Nephron (organoid): Measurements from ENCODE around the gene DEF6.

Experiments used
- H3K27ac Mint-ChIP-seq, 3 experiments: 2 replicates each; pipeline ENCODE4 v1.8.0; 2020; ENCODE audit warnings: mixed read lengths in 3 of 3, mild to moderate bottlenecking in 2 of 3, moderate library complexity in 1 of 3
- H3K27me3 Mint-ChIP-seq: 2 replicates; pipeline ENCODE4 v1.8.0; 2021; ENCODE audit warnings: low read depth, mild to moderate bottlenecking, moderate library complexity, mixed read lengths
- H3K36me3 Mint-ChIP-seq: 2 replicates; pipeline ENCODE4 v1.8.0; 2020; ENCODE audit warnings: low read depth, mixed read lengths
- H3K4me1 Mint-ChIP-seq: 2 replicates; pipeline ENCODE4 v1.8.0; 2020; ENCODE audit warnings: mixed read lengths
- H3K4me3 Mint-ChIP-seq, 3 experiments: 2 replicates each; pipeline ENCODE4 v1.8.0; 2020; ENCODE audit warnings: mild to moderate bottlenecking in 3 of 3, mixed read lengths in 3 of 3, moderate library complexity in 2 of 3
- H3K9me3 Mint-ChIP-seq: 2 replicates; pipeline ENCODE4 v1.8.0; 2020; ENCODE audit warnings: mixed read lengths
- TF ChIP-seq, protein P1 (sequence below), 3 experiments: fragments of 200-600 bp; sonication (generic); IDR thresholded peaks; one replicate each; pipeline ENCODE4 v1.5.0; 2021; ENCODE audit warnings: antibody characterized with exemption in 3 of 3; ENCODE audit not compliant: unreplicated experiment in 3 of 3

The DEF6 gene

DNA sequence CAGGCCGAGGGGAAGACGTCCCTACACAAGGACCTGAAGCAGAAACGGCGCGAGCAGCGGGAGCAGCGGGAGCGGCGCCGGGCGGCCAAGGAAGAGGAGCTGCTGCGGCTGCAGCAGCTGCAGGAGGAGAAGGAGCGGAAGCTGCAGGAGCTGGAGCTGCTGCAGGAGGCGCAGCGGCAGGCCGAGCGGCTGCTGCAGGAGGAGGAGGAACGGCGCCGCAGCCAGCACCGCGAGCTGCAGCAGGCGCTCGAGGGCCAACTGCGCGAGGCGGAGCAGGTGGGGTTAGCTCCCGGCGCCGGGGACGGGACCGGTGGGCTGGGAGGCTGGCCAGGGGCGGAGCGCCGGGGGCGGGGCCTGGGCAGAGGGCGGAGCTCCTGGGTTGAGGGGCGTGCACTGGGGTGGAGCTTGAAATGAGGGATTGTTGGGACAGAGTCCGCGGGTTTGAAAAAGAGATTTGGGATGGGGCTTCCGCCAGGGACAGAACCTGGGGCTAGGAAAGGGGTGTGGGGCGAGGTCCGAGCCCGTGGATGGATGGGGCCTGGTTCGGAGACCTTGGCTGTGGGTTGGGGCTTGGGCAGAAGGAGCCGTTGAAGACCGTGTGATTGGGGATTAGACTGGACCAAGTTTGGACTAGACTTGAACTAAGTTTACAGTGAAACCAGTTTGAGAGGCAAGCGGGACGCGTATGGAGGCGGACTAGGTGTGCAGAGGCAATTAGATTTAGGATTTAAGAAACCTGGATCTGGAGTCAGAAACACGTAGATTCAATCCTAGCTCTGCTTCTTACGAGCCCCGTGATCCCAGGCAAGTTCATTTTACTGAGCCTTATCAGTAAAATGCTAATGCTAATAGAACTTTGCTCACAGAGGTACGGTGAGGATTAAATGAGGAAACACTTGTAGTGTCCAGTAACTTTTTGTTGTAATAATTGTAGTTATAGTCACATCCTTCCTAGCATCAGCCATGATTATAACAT is 20.9 kb downstream of the DEF6 start:
- H3K4me1 Mint-ChIP-seq = peaks cover 15% of the 10 kb centered on the region
- peak overlapping the region; percentile 55 to 88 (median 68) for H3K27ac Mint-ChIP-seq
- H3K9me3 Mint-ChIP-seq = no peaks in the 10 kb centered on the region
- H3K27me3 Mint-ChIP-seq = peaks cover 4% of the 10 kb centered on the region
- H3K4me3 Mint-ChIP-seq = peak overlapping the region; percentile 85 to 86 (median 85)
- no peaks in the 10 kb centered on the region for H3K36me3 Mint-ChIP-seq
- TF ChIP-seq, protein P1, sequence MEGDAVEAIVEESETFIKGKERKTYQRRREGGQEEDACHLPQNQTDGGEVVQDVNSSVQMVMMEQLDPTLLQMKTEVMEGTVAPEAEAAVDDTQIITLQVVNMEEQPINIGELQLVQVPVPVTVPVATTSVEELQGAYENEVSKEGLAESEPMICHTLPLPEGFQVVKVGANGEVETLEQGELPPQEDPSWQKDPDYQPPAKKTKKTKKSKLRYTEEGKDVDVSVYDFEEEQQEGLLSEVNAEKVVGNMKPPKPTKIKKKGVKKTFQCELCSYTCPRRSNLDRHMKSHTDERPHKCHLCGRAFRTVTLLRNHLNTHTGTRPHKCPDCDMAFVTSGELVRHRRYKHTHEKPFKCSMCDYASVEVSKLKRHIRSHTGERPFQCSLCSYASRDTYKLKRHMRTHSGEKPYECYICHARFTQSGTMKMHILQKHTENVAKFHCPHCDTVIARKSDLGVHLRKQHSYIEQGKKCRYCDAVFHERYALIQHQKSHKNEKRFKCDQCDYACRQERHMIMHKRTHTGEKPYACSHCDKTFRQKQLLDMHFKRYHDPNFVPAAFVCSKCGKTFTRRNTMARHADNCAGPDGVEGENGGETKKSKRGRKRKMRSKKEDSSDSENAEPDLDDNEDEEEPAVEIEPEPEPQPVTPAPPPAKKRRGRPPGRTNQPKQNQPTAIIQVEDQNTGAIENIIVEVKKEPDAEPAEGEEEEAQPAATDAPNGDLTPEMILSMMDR (IDR thresholded peaks at IDR 0.05; ENCODE audit: unreplicated experiment in 3 of 3) = no peak

DNA sequence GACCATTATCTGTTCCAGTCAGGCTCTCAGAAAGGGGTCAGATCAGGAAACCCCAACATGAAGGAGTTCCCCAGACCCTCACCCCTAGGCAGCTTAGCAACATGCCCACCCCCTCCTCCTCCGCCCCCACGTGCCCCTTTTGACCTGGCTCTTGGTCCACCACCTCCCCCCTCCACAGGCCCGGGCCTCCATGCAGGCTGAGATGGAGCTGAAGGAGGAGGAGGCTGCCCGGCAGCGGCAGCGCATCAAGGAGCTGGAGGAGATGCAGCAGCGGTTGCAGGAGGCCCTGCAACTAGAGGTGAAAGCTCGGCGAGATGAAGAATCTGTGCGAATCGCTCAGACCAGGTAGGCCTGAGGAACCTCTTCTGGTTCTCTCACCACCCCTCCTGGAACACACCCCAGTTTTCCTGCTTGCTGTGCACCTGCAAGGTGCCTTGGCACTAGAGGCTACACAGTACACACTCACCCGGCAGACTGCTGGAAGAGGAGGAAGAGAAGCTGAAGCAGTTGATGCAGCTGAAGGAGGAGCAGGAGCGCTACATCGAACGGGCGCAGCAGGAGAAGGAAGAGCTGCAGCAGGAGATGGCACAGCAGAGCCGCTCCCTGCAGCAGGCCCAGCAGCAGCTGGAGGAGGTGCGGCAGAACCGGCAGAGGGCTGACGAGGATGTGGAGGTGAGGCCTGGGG is 21.9 kb downstream of the DEF6 start:
- TF ChIP-seq, protein P1 (IDR thresholded peaks at IDR 0.05; ENCODE audit: unreplicated experiment in 3 of 3) = no peak
- Mint-ChIP-seq H3K4me3 (peak overlapping the region in 1 of 3 experiments; percentile 43), H3K27me3 (peaks cover 4% of the 10 kb centered on the region), H3K4me1 (peaks cover 15% of the 10 kb centered on the region), H3K27ac (no peak overlapping the region), H3K36me3 (no peaks in the 10 kb centered on the region), H3K9me3 (no peaks in the 10 kb centered on the region)

DNA sequence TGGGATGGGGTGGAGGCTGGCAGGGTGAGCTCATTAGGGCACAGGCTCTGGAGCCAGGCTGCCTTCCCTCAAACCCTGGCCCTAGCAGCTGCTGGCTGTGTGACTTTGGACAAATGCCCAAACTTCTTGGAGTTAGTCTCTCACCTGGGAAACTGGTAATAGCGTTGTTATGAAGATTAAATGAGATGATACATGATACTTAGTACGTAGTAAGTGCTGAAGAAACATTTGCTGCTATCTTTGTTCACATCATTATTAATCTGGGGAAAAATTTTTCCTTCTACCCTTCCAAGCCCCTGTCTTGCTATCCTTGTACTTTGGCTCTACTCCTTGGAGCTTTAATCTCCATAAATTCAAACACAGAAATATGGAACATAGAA is 22.4 kb downstream of the DEF6 start:
- H3K4me1 Mint-ChIP-seq = peaks cover 15% of the 10 kb centered on the region
- no peaks in the 10 kb centered on the region for H3K36me3 Mint-ChIP-seq
- no peaks in the 10 kb centered on the region for H3K9me3 Mint-ChIP-seq
- peak overlapping the region in 2 of 3 experiments; percentile 10 to 30 for H3K4me3 Mint-ChIP-seq
- H3K27ac Mint-ChIP-seq = no peak overlapping the region
- TF ChIP-seq, protein P1 (IDR thresholded peaks at IDR 0.05; ENCODE audit: unreplicated experiment in 3 of 3) = no peak
- peaks cover 4% of the 10 kb centered on the region for H3K27me3 Mint-ChIP-seq

DNA sequence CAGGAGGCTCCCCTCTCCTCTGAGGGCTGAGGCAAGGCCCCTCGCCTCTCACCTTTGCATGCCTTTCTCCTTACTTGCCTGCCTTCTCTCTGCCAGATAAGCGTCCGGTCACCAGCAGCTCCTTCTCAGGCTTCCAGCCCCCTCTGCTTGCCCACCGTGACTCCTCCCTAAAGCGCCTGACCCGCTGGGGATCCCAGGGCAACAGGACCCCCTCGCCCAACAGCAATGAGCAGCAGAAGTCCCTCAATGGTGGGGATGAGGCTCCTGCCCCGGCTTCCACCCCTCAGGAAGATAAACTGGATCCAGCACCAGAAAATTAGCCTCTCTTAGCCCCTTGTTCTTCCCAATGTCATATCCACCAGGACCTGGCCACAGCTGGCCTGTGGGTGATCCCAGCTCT is 23.5 kb downstream of the DEF6 start:
- H3K9me3 Mint-ChIP-seq = no peaks in the 10 kb centered on the region
- H3K36me3 Mint-ChIP-seq = no peaks in the 10 kb centered on the region
- TF ChIP-seq, protein P1 (IDR thresholded peaks at IDR 0.05; ENCODE audit: unreplicated experiment in 3 of 3) = no peak
- no peak overlapping the region for H3K4me3 Mint-ChIP-seq
- peaks cover 4% of the 10 kb centered on the region for H3K27me3 Mint-ChIP-seq
- H3K4me1 Mint-ChIP-seq = peaks cover 15% of the 10 kb centered on the region
- no peak overlapping the region for H3K27ac Mint-ChIP-seq

DNA sequence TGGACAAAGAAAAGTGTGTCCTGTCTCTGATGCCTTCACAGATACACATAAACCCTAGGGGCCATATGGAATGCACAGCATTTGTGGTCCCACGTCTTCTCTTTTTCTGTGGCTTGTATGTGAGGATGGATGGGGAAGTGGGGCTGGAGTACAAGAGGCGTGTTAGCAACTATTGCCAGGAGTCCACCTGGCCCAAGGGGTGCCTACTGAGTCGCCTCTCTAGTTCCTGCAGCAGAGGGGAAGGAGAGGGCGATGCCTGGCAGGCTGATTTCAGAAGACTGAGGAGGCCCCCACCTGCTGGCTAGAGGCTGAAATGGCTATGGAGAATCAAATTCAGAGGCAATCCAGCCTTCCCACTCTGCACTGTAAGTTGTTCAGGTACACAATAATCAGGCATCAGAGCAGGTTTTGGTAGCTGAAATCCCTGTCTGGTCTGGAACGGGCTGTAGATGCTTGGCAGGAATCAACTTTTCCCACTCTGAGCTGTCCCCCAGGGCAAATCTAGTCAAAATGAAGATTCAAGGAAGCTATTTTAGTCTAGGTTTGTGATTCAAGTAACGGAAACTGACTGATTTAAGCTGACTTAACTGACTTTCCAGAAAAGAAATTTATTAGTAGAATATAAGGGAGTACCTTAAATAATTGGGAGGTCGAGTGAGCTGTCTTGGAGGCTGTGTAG is 29.9 kb downstream of the DEF6 start:
- Mint-ChIP-seq H3K9me3 (no peaks in the 10 kb centered on the region), H3K4me1 (no peaks in the 10 kb centered on the region)
- TF ChIP-seq, protein P1 (IDR thresholded peaks at IDR 0.05; ENCODE audit: unreplicated experiment in 3 of 3) = peak; percentile 48 to 62 (median 58)

More for the DNA sequence above, 29.9 kb downstream of the DEF6 start:
- no peak overlapping the region for H3K4me3 Mint-ChIP-seq
- H3K27ac Mint-ChIP-seq = no peak overlapping the region
- no peaks in the 10 kb centered on the region for H3K36me3 Mint-ChIP-seq
- no peaks in the 10 kb centered on the region for H3K27me3 Mint-ChIP-seq
